GM18873 (cell line): ENCODE results near the gene PTP4A2.
"Not testable (repeated sequence)": the region's sequence is repeated elsewhere in the genome, so short reads cannot be mapped to it uniquely, and the experiment has no call there.

Experiments used
- ATAC-seq: cut with Tn5 transposase; IDR thresholded peaks from one replicate; pipeline ENCODE4 v1.9.1; 2021; ENCODE audit warnings: mild to moderate bottlenecking, moderate library complexity, moderate number of reproducible peaks; ENCODE audit not compliant: unreplicated experiment, low FRiP score

Gene PTP4A2

DNA sequence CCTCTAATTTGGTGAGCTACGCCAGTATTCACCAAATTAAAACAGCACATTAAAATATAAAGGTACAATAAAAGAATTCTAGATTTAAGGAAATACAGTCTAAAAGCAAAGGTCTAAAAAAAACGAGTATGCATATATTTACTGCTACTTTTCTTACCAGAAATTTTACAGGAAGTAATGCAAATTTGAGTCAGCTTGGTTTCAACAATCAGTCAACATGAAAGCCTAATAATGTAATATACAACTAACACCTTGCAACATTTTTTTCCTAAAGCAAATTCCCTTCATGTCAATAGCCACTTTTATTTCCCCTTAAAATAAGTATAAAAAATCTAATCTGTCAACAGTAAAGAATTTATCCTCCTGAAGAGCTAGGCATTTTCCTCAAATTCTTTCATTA is 11.9 kb downstream of the PTP4A2 start:
- no peak for ATAC-seq

DNA sequence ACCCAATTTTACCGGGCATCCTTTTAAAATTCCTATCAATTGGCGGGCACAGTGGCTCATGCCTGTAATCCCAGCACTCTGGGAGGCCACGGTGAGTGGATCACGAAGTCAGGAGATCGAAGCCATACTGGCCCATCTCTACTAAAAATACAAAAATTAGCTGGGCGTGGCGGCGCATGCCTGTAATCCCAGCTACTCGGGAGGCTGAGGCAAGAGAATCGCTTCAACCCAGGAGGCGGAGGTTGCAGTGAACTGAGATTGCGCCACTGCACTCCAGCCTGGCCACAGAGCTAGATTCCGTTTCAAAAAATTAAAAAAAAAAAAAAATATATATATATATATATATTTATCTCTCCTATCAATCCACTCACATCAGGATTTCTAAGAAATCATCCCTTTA is 12.3 kb downstream of the PTP4A2 start:
- not testable (repeated sequence) for ATAC-seq

DNA sequence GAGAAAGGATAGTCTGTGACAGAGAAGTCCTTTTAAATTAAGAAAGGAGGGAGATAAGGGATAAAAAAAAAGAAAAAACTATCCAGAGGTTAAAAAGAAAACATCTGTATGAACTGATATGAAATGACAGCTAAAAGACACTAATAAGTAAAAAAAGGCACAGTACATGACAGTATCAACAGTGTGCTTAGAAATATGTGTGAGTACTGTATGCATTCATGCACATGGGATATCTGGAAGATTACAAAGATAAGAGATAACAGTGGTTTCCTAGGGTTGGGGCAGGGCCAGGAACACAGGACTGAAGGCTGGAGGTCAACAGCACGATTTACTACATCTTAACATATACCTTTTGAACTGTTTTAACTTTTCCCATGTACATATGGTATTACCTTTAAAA is 13.3 kb downstream of the PTP4A2 start:
- ATAC-seq, result no peak

DNA sequence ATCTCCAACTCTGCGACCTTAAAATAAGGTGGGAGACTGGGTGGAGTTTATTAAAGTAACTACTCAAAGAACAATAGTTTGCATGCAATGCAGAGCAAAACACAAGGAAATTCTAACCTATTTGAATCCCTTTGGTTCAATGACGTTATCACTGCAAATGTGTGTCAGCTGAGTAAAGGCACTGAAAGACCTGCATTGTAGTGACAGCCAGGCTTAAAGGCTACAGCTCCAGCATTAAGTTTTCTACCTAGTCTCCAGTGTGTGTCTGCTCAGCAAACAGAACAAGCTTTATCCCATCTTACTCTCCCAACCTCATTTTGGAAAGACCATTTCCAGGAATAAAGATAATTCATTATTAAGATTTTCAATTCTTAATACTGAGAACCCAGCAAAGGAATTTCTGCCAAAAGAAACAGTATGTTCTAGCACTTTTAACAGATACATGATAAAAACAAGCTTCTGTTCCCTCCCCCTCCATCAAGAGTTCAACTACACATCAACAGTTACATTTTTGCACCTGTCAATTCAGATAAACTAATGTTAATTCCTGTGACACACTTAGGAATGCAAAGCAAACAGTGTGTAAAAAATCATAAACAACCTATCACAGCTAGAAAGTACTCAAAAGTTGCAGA is 14.2 kb downstream of the PTP4A2 start:
- ATAC-seq, result no peak

DNA sequence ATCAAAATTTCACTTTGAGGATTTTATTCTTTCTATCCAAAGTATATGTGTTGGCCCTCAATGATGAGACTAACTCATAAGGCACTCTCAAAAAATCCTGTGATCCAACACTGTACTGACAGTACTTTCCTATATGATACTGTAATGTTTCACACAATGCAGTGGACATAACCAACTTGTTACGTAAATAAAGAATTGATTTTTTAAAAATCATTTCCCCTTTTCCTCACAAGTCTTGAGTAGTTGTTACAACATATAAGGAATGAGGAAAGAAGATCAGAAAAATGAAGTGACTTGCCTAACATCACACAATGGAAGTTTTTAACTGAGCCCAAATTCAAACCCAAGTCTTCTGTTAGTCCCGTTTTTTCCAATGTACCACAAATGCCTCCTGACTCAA is 17.2 kb downstream of the PTP4A2 start:
- no peak for ATAC-seq

DNA sequence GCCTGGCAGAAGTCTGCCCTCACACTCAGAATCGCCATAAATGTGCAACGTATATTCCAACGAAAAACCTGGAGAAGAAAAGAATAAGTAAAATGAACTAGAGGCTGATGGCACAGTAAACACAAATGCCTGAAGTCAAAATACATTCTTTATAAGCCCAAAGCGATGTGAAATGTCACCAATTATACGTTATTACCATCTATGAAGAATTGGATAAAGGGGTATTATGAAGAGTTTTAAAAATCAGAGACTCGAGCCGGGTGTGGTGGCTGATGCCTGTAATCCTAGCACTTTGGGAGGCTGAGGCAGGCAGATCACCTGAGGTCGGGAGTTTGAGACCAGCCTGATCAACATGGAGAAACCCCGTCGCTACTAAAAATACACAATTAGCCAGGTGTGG is 18.6 kb downstream of the PTP4A2 start:
- ATAC-seq, result no peak

DNA sequence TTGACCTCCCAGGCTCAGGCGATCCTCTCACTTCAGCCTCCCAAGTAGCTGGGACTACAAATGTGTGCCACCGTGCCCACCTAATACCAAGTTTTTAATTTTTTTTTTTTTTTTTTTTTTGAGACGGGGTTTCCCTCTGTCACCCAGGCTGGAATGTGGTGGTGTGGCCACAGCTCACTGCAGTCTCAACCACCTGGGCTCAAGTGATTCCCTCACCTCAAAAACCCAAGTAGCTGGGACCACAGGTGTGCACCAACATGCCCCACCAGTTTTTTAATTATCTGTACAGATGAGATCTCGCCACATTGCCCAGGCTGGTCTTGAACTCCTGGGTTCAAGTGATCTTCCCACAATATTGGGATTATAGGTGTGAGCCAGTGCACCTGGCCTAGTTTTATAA is 22.7 kb downstream of the PTP4A2 start:
- ATAC-seq, result no peak

DNA sequence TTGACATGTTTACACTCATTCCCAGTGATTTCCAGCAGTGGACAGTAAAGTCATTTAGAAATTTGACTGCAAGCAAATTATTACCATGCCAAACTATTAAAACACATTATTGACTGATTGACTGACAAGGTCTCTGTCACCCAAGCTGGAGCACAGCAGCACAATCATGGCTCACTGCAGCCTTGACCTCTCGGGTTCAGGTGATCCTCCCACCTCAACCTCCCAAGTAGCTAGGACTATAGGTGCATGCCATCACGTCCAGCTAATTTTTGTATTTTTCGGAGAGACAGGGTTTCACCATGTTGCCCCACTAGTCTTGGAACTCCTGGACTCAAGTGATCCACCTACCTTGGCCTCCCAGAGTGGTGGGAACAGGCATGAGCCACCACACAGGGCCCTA is 24.2 kb downstream of the PTP4A2 start:
- no peak for ATAC-seq

DNA sequence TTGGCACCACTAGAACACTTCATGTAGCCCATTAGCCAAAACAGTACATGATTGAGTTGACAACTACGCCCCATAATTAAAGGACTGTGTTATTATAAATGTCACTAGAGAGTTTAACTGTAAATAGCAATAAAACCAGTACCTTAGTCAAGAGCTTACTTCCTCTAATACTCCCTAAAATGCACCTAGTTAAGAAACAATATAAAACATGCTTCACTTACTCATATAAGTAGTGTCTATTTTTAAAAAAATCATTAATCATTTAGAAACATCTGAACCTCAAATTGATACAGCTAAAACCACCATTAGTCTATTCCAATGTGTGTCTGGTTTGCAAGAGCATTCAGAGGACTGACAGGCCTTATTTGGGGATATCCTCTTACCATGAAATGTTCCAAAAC is 25.3 kb downstream of the PTP4A2 start:
- no peak for ATAC-seq

DNA sequence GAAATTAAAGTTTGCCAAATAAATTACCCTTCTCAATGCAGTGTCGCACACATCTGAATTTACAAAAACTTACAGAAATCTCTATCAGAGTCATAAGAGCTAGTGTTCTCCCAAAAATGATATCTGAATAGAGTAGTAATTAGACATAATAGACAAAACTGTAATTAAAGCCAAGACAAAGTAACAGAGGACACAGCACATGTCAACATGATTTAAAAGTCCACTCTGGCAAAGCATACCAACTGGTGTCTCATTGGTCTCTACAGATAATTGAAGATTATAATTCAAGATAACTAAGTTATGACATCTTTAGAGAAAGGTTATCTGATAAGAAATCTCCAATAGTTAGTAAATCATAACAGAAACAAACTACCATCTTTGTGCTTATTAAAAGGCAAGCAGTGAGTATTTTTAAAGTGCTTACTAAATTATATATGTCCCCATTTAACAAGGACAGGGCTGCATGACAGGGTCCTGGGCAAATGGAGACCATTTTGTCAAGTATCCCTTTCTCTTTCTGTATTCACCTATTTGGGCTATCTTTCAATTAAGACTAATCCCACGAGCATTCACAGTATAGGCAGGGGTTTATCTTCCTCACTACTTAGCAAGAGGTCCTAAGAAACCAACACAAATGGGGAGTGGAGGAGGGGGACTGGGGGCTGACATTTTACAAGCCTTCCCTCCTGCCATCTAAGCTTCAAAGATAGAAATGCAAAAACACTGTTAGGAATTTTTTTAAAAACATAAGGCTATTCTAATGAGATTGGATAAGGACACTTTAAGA is 26.0 kb downstream of the PTP4A2 start:
- no peak for ATAC-seq

DNA sequence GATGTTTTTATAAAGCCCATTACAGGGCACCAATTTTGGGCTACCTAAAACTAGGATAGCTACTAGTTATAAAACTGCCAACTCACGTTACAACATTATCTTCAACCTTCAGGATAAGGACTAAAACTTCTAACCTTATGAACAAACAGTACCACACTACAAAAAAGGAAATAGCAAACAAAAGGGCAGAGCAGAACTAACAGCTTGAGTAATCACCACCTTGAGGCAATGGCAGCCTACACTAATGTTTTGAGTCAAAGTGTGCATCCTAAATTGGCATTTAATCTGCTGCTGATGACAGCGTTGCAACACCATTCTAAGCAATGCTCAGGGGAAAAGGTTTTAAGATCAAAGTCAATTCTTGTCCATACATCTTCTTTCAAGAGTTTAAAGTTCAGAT is 27.2 kb downstream of the PTP4A2 start:
- no peak for ATAC-seq

DNA sequence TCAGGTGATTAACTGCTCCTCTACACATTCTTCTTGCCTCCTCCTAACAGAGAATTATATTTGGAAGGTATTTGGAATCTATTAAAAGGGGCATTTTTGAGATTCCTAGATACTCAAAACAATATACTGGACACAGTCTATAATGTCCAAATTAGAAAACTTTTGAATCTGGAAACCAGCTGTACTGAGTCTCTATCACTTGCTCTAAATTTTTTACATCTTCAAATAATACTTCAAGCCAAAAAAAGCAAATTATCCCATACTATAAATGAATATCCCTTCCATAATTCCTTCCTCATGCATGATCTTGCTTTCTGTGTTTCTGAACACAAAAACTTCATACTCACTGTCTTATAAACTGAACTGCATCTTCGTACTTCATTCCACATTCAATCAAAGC is 28.5 kb downstream of the PTP4A2 start:
- ATAC-seq, result no peak

DNA sequence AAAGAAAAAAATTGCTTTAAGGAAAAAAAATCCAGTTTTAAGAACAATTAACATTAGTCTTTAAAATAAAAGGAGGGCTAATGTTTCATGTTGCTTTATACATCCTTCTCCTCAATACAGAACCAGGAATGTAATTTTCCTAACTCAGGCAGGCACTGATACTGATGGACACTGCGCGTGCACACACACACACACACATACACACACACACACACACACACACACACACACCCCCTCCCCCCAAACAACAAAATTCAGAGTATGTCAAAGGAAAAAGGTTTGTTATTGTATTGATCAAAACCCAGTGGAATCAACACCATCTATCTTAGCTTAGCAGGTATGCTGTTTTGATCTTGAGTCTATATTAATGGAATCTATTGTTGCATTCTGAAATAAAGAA is 31.6 kb downstream of the PTP4A2 start:
- ATAC-seq, result no peak

DNA sequence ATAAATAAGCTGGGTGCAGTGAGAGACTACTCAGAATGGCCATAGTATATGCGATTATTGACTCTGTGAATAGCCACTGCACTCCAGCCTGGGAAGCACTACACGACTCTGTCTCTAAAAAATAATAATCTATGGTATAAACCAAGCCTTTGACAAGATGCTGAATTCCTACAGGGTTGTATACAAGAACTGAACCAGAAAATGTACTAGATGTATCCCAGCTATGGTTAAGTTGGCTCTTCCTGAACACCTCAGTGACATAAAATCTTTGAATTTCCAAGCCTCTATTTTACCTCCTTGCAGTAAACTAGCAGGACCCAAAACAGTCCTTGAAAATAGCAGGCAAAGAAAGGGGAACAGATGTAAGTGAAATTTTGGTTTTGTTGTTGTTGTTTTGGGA is 32.5 kb downstream of the PTP4A2 start:
- ATAC-seq, result no peak

DNA sequence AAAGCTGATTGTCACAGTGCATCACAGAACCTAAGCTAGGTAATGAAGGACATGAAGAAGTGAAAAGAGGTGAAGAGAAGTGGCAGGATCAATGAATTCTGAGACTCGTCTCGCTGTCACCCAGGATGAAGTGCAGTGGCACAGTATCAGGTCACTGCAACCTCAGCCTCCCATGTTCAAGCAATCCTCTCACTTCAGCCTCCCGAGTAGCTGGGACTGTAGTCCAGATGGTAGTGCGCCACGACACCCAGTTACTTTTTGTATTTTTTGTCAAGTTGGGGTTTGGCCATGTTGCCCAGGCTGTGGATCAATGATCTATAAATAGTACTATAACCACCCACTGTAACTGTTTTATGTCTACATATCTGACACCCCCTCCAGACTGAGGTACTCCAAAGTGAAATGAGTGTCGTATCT is 33.1 kb downstream of the PTP4A2 start:
- ATAC-seq, result no peak

DNA sequence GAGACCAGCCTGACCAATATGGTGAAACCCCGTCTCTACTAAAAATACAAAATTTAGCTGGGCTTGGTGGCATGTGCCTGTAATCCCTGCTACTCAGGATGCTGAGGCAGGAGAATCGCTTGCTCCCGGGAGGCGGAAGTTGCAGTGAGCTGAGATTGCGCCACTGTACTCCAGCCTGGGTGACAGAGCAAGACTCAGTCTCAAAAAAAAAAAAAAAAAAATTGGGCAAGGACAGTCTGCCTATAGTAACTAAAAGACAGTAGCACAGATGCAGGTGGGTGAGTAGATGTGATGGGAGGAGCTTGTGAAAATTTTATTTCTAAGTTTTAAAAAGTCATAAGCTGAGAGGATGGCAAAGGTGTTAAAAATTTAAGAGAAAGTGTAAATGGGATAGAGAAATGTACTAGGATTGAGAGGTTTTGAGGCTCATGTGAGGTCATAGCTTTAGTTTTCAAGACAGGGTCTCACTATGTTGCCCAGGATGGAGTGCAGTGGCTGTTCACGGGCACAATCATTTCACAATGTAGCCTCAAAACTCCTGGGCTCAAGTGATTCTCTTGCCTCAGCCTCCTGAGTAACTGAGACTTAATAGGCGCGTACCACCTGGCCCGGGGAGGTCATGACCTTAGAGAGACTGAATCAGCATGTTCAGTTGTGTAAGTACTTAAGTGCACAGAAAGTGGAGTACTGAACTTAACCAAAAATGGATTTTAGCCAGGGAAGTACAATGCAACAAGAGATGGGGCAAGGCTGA is 33.7 kb downstream of the PTP4A2 start:
- ATAC-seq, result no peak

DNA sequence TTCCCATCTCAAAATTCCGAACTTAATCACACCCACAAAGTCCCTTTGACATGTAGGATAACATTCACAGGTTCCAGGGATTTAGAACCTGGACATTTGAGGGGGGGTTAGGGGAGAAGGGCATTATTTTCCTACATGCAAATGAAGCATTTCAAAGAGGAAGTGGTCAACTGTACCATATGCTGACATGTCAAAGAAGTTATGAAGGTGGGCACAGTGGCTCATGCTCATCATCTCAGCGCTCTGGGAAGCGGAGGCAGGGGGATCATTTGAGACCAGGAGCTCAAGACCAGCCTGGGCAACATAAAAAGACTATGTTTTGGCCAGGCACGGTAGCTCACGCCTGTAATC is 35.7 kb downstream of the PTP4A2 start:
- ATAC-seq, result no peak

DNA sequence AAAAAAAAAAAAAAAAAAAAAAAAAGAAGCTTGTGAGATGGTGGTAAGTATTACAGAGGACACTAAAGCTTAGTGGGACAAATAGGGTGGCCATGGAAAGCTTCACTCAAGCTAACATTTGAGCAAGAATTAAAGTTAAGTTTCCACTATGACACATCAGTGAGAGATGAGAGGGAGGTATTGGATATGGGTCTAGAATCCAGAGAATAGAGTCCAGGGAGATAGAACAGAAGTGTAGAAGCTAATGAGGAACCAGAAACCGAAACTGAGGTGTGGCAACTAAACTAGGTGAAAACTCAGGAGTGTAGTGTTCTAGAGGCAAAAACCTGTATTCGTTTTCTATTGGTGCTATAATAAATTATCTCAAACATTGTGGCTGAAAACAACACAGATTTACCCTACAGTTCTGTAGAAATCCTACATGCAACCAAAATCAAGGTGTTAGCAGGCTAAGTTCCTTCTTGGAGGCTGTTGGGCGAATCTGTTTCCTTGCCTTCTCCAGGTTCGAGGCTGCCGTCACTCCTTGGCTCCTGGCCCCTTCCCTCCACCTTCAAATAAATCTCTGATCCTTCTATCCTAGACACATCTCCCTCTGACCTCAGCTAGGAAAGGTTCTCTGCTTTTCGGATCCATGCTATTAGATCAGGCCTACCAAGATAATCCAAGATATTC is 36.2 kb downstream of the PTP4A2 start:
- ATAC-seq, result no peak

DNA sequence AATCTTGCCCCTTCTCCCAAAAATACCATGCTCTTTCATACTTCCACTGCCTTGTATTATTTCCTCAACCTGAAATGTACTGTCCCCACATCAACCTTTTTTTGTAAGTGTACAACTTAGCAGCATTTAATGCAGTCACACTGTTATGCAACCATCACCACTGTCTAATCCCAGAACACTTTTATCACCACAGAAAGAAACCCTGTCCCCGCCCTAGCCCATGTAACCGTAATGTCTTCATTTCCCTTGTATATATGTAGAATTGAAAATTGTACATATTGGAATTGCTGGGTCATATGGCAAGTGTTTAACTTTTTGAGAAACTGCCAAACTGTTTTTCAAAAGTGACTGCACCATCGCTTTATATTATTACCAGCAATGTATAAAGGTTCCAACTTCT is 37.4 kb downstream of the PTP4A2 start:
- ATAC-seq, result no peak

DNA sequence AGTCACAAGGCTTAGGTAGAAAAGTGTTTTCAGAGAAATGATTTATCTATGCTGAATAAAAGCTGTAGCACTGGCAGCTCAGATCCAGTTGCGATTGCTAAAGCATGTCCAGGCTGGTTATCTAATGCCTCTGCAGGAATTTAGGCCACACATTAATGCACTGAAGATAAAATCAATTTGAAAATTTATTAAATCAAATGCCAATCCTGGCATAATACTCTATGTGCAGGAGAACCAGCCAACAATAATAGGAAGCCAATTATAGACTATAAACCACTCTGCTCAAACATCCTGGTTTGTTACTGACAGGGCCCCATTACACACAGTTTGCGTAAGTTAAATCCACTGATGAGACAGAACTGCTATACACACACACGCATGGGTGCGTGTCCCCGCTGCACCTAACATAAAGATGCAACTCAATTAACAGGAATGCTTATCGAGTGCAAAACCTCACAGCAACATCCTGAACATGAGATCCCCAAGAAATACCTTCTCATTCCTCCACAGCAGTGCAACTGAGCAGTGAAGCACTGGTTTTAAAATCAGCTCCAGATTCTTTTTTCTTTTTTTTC is 40.6 kb downstream of the PTP4A2 start:
- ATAC-seq, result no peak
